Uterus (tissue), 2 donors: ENCODE data around the gene TRIO.

Experiments used
- CTCF ChIP-seq, 4 experiments: fragments of 200-600 bp in 2 of 4; fragments of 450-650 bp in 2 of 4; sonication (generic) in 2 of 4; IDR thresholded peaks; one replicate each; pipeline ENCODE4 v1.5.1; 2016 to 2019; ENCODE audit warnings: antibody characterized with exemption in 4 of 4, mild to moderate bottlenecking in 2 of 4, moderate library complexity in 1 of 4
- POLR2A ChIP-seq, 2 donors: fragments of 450-650 bp; IDR thresholded peaks; one replicate each; pipeline ENCODE4 v1.6.1; 2016; ENCODE audit warnings: antibody characterized with exemption in 2 of 2, mild to moderate bottlenecking in 1 of 2, moderate library complexity in 1 of 2

GRCh38 chr5:14149672-14150274 lies 6.6 kb downstream of the TRIO start:
- TF ChIP-seq CTCF (IDR thresholded peaks at IDR 0.05) (no peak), POLR2A (IDR thresholded peaks at IDR 0.05) (no peak)
